Neural progenitor cell (in vitro differentiated cells): ENCODE measurements around the gene SPATA33.

Source experiments
- EZH2 ChIP-seq: fragments of 200-600 bp; sonication (generic); IDR thresholded peaks from 2 replicates; pipeline ENCODE4 v1.6.1; 2017; ENCODE audit warnings: antibody characterized with exemption, mild to moderate bottlenecking, moderate library complexity
- TF ChIP-seq, protein P1 (sequence below): fragments of 200-600 bp; sonication (generic); IDR thresholded peaks from 2 replicates; pipeline ENCODE4 v1.5.1; 2017; ENCODE audit warnings: antibody characterized with exemption, mild to moderate bottlenecking

GRCh38 chr16:89697616-89698331 lies 40.1 kb downstream of the SPATA33 start:
- TF ChIP-seq, protein P1, sequence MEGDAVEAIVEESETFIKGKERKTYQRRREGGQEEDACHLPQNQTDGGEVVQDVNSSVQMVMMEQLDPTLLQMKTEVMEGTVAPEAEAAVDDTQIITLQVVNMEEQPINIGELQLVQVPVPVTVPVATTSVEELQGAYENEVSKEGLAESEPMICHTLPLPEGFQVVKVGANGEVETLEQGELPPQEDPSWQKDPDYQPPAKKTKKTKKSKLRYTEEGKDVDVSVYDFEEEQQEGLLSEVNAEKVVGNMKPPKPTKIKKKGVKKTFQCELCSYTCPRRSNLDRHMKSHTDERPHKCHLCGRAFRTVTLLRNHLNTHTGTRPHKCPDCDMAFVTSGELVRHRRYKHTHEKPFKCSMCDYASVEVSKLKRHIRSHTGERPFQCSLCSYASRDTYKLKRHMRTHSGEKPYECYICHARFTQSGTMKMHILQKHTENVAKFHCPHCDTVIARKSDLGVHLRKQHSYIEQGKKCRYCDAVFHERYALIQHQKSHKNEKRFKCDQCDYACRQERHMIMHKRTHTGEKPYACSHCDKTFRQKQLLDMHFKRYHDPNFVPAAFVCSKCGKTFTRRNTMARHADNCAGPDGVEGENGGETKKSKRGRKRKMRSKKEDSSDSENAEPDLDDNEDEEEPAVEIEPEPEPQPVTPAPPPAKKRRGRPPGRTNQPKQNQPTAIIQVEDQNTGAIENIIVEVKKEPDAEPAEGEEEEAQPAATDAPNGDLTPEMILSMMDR = no peak
- no peak for TF ChIP-seq EZH2
